ENCODE data around the gene PLAC8L1.

The PLAC8L1 gene

DNA sequence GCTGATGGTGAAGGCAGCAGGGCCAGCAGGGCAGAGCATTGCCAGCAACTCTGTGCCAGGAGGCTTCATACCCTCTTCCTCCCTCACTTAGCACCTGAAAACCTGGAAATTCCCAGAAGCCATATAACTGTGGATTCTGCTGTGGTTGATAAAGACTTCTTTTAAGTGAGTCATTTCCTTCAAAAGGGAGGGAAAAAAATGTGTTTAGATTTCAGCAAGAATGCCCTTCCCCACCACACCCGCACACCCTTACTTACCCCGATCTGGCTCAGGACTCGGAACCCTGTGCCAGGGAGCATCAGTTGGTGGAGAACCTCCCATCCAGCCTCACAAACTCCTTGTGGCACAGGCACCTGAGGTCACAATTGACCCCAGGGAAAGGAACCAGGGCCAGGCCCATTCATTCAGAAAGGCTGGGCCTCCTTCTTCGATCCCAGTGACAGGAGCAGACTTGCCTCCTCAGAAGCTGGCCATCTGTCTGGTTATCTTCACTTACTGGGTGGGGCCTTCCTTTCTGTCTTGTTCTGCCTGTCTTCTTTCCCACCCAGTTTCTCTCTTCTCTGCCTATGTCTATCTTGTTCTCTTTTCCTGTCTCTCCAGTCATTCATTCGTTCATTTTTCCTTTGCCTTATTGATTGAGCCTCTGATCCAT lies 62.6 kb downstream of the PLAC8L1 start:
- DNase-seq (ENCODE audit: low read depth in 2 of 2) = no peak

DNA sequence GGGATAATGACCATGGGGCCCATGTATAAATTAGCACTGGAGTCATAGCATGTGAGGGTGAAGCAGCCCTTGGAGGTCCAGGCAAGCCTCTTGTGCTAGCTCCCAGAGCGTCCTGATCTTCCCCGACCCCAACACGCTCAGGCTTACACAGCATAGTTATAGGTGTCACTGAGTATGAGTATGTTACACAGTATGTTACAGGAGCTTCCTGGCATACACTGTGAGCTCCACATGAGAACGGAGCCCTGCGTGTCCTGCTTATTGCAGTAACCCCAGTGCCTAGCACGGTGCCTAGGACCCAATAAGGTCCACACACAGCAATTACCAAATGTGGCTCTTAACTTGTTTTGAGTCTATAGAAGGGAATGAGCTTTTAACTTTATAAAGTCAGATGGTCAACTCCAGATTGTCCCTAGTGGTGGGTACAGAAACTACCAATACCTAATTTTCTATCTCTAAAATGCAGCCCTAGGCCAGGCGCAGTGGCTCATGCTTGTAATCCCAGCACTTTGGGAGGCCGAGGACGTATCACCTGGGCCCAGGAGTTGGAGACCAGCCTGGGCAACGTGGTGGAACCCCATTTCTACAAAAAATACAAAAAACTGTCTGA lies 64.1 kb downstream of the PLAC8L1 start:
- no peak for DNase-seq (ENCODE audit: low read depth in 2 of 2)

DNA sequence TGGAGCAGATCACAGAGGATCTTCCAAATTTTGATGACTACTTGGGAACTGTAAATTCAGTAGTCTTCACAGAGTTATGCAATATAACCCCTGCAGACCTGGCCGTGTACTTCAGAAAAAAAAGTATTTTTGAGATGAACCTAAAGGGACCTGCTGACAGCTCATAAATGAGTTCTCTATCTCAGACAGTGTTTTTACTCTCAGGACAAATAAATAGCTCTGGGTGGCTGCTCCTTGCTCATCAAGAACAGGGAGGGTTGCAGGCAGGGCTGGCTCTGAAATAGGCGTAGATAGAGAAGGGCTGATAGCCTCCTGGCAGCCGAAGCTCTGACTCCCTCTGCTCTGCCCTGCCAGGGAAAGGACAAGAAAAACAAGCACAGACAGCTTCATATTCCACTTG lies 64.8 kb downstream of the PLAC8L1 start:
- no peak for DNase-seq (ENCODE audit: low read depth in 2 of 2)

DNA sequence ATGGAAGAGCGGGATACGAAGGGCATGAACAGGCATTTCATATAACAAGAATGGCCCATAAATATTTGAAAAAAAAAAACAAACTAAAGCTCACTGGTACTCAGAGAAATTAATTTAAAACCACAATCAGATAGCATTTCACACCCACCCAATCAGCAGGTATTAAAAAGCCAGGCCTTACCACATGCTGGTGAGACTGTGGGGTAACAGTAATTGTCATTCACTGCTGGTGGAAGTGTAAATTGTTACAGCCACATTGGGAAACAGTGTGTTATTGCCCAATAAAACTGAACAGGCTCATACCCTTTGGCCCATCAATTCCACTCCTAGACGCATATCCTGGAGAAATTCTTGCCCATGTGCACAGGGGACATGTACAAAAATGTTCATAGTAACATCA lies 66.0 kb downstream of the PLAC8L1 start:
- DNase-seq (ENCODE audit: low read depth in 2 of 2) = no peak

DNA sequence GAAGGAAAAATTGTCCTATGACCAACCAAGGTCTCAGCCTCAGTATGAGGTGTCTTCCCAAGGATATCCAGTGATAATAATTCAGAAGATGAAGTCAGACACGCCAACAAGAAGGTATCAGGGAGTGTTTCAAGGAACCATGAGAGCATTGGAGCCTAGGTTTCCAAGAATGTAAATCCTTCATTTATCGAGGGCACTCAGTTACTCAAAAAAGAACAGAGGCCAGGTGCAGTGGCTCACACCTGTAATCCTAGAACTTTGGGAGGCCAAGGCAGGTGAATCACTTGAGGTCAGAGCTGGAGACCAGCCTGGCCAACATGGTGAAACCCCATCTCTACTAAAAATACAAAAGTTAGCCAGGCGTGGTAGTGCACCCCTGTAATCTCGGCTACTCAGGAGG lies 70.8 kb downstream of the PLAC8L1 start:
- DNase-seq (ENCODE audit: low read depth in 2 of 2) = no peak
